Measurements from ENCODE around the gene MYO1D. TPM values are rescaled to one million over a fixed set of nuclear protein-coding genes. Genes with fewer than 3 reads are reported as not detected.

Gene MYO1D
- total and polyA plus RNA-seq, 2 donors (not counting 3 experiments of a cell fraction or from before 2014, with no cell fraction given) = 37.8 to 85.5 TPM

DNA sequence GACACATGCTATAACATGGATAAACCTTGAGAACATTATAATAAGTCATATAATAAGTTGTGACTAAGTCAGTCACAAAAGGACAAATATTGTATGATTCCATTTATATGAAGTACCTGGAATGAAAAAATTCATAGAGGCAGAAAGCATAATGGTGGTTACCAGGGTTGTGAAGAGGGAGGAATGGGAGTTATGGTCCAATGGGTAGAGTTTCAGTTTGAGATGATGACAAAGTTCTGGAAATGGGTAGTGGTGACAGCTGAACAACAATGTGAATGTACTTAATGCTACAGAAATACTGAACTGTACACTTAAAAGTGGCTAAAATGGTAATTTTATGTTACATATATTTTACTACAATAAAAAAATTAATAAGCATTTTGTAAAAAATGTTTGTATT lies 49.7 kb downstream of the MYO1D start:
- ChIA-PET CTCF (interaction anchor here (1.4 to 5.4 kb wide), 3 partner anchors 44 to 50 kb away, joined by 7 to 32 read pairs (median 13); partner anchors contain the start of gene MYO1D), POLR2A (no interaction called here)
- intact Hi-C loops (cut with micrococcal nuclease) = no loop called here
- H3K4me3 ChIP-seq (replicated peaks in 1 of 3; ENCODE audit: insufficient read depth in 1 of 3, low read depth in 1 of 3, low read length in 3 of 3) = no peak overlapping the region
- BruUV-seq (replicated peaks) = no TSS peak
- H3K27ac ChIP-seq (ENCODE audit: insufficient read depth, low read depth, low read length) = no peak overlapping the region
- H3K27me3 ChIP-seq (ENCODE audit: control insufficient read depth in 2 of 2, insufficient read depth in 2 of 2, low read length in 2 of 2) = no peaks in the 10 kb centered on the region
- H3K9me1 ChIP-seq (replicated peaks; ENCODE audit: control insufficient read depth, extremely low read depth, insufficient read depth, low read length) = no peaks in the 10 kb centered on the region
- no peaks in the 10 kb centered on the region for H3K9me3 ChIP-seq (replicated peaks; ENCODE audit: control insufficient read depth, insufficient read depth, low read length)
- no peak for TF ChIP-seq GATA2 (IDR thresholded peaks at IDR 0.05; ENCODE audit: insufficient read depth, insufficient read length, low read depth, low read length)
- TF ChIP-seq JUN (IDR thresholded peaks at IDR 0.05; ENCODE audit: borderline replicate concordance, insufficient read depth, insufficient read length, low read depth) = no peak
- TF ChIP-seq POLR2AphosphoS5 (IDR thresholded peaks at IDR 0.05; ENCODE audit: insufficient read depth, low read depth, low read length) = no peak
- no peak for TF ChIP-seq FOS (IDR thresholded peaks at IDR 0.05; ENCODE audit: borderline replicate concordance, insufficient read depth, low read length)
- TF ChIP-seq POLR2A (IDR thresholded peaks at IDR 0.05; ENCODE audit: low read depth, low read length) = no peak
- no peak for TF ChIP-seq MYC (IDR thresholded peaks at IDR 0.05; ENCODE audit: low read depth, low read length)
- TF ChIP-seq EZH2 (IDR thresholded peaks at IDR 0.05; ENCODE audit: borderline replicate concordance, low read depth, low read length, severe bottlenecking) = no peak
- TF ChIP-seq, protein P1, sequence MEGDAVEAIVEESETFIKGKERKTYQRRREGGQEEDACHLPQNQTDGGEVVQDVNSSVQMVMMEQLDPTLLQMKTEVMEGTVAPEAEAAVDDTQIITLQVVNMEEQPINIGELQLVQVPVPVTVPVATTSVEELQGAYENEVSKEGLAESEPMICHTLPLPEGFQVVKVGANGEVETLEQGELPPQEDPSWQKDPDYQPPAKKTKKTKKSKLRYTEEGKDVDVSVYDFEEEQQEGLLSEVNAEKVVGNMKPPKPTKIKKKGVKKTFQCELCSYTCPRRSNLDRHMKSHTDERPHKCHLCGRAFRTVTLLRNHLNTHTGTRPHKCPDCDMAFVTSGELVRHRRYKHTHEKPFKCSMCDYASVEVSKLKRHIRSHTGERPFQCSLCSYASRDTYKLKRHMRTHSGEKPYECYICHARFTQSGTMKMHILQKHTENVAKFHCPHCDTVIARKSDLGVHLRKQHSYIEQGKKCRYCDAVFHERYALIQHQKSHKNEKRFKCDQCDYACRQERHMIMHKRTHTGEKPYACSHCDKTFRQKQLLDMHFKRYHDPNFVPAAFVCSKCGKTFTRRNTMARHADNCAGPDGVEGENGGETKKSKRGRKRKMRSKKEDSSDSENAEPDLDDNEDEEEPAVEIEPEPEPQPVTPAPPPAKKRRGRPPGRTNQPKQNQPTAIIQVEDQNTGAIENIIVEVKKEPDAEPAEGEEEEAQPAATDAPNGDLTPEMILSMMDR (IDR thresholded peaks at IDR 0.05; ENCODE audit: extremely low read depth in 1 of 2, insufficient read depth in 1 of 2, low read depth in 1 of 2, low read length in 2 of 2) = no peak
- TF ChIP-seq, protein P2, sequence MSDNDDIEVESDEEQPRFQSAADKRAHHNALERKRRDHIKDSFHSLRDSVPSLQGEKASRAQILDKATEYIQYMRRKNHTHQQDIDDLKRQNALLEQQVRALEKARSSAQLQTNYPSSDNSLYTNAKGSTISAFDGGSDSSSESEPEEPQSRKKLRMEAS (IDR thresholded peaks at IDR 0.05; ENCODE audit: insufficient read depth, insufficient read length) = no peak
- peaks cover 4% of the 10 kb centered on the region for H3K79me2 ChIP-seq (ENCODE audit: control insufficient read depth, insufficient read depth, low read length)
- no peak overlapping the region for H2AFZ ChIP-seq (ENCODE audit: low read depth, low read length)
- H3K4me2 ChIP-seq (ENCODE audit: insufficient read depth, low read length) = no peak overlapping the region
- dilution Hi-C loops (cut with MboI; ENCODE audit: extremely low pct_ligation_motif_present, low sequenced_read_pairs) = no loop called here
- DNase-seq (ENCODE audit: low read depth, low spot score) = no peak
- no peaks in the 10 kb centered on the region for H3K36me3 ChIP-seq (ENCODE audit: control insufficient read depth in 2 of 2, extremely low read depth in 1 of 2, insufficient read depth in 2 of 2, low read length in 2 of 2)
- no peak for FAIRE-seq
- H3K9ac ChIP-seq (replicated peaks; ENCODE audit: extremely low read depth, insufficient read depth, low read length) = no peak overlapping the region
- H4K20me1 ChIP-seq (replicated peaks; ENCODE audit: control insufficient read depth, extremely low read depth, insufficient read depth, low read length) = peaks cover 8% of the 10 kb centered on the region
- peaks cover 18% of the 10 kb centered on the region for H3K4me1 ChIP-seq (ENCODE audit: control insufficient read depth, extremely low read depth, insufficient read depth, low read length)
